ENCODE measurements around the gene RPSA.
"Not testable (repeated sequence)": the region's sequence is repeated elsewhere in the genome, so short reads cannot be mapped to it uniquely, and the experiment has no call there.

Gene RPSA

GRCh38 chr3:39388741-39389248 lies 17.7 kb upstream of the RPSA start:
- no peak for DNase-seq (ENCODE audit: low read depth)

- DNase-seq (ENCODE audit: low read depth), result no peak
These were observed 16.3 kb upstream of the RPSA start for GRCh38 chr3:39390181-39390580.

- no peak for DNase-seq (ENCODE audit: low read depth)
These were observed 9.8 kb upstream of the RPSA start for GRCh38 chr3:39396690-39397089.

- no peak for DNase-seq (ENCODE audit: low read depth)
These were observed 7.8 kb upstream of the RPSA start for GRCh38 chr3:39398700-39399099.

GRCh38 chr3:39401983-39402382 lies 4.5 kb upstream of the RPSA start:
- peak; percentile 61 for DNase-seq (ENCODE audit: low read depth)

DNA sequence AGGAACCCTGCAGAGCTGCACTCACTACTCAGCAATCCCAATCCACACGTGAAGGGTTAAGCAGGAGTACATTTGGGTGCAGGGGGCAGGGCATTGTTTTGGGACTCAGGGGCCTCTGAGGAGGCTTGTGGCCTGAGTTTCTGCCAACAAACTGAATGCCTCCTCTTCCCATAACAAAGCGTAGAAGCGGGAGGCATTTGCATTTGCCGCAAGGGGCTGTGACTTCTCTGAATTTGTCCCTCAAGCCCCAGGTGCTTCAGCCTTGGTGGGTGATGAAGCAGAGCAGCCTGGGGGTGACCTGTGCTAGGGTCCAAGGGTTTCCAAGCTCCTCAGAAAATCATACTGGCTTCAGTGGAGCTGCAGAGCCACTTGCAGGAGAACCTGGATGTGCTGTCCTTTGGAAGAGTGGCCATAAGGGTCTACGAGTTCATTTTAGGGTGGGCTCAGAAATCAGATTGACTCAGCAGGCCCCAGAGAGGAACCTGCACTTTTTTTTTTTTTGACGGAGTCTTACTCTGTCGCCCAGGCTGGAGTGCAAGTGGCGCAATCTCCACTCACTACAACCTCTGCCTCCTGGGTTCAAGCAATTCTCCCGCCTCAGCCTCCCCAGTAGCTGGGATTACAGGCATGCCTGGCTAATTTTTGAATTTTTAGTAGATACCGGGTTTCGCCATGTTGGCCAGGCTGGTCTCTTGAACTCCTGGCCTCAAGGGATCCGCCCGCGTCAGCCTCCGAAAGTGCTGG lies 1.4 kb upstream of the RPSA start:
- no peak for DNase-seq (ENCODE audit: low read depth)

DNA sequence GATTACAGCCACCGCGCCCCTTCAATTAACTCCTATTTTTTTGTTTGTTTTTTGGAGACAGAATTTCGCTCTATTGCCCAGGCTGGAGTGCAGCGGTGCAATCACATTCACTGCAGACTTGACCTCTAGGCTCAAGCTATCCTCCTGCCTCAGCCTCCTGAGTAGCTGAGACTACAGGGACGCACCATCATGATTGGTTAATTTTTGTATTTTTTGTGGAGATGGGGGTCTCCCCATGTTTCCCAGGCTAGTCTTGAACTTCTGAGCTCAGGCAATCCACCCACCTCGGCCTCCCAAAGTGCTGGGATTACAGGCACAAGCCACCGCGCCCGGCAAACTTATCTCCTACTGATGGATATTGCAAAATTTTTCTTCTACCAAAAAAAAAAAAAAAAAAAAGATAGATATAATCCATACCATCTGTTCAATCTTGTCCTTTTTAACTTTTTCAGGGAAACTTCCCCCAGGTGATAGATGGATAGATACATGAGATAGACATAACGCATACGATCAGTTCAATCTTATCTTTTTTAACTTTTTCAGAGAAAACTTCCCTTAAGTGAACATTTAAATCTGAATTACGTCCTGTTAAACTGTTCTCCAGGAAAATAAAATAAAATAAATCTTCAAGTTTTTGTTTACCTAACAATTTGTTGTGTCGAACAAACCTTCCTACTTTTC lies 693 bp upstream of the RPSA start:
- DNase-seq (ENCODE audit: low read depth), result no peak

- peak; percentile 38 for DNase-seq (ENCODE audit: low read depth)
These were observed 724 bp downstream of the RPSA start for GRCh38 chr3:39407259-39407629.

DNA sequence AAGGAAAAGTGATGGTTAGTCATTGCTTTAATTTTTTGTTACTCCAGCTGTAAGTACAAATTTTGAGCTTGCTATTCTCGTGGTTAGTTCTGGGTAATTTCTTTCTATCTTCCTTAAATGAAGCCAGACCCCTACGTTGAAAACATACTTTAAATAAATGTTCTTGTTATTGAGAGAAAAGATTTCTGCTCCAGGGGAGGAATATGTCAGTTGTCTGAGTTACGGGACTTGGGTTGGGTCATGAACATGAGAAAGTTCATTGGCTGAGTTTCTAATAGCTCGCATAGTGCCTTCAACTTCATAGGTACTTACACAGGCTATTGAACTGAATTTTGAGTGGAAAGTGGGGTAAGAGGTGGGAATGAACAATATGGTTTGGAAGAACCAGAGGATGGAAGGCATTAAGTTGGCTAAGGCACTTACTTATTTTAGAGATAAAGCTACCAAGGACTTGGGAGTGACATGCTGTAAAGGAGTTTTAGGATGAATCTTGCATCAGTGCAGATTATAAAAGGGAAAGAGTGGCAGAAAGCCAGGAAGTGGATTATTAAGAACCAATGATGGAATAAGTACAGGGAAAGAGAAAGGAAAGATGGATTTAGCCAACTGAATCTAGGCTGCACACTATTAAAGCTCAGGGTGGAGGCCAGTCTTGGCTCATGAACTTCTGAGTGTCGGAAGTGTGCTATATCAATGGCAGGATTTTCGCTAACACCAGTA lies 1.4 kb downstream of the RPSA start:
- peak; percentile 35 for DNase-seq (ENCODE audit: low read depth)

GRCh38 chr3:39408493-39409372 lies 2.2 kb downstream of the RPSA start:
- DNase-seq (ENCODE audit: low read depth), result no peak

DNA sequence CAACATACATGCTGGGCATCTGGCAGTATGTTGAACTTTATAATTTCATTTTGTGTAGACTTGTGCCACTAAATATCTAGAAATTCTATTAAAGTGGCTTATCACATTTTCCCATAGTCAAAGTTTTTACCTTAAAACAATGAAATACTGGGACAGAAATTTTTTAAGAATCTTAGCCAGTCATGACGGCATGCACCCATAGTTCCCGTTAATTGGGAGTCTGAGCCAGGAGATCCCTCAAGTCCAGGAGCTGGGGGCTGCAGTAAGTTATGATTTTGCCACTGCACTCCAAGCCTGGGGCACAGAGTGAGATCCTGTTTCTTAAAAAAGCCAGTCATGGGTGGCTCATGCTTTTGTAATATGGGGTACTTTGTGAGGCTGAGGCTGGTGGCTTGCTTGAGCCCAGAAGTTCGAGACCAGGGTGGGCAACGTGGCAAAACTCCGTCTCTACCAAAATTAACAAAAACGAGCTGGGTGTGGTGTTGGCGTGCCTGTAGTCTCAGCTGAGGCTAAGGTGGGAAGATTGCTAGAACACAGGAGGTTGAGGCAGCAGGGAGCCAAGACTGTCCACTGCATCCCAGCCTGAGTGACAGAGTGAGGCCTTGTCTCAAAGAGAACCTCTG lies 3.1 kb downstream of the RPSA start:
- DNase-seq (ENCODE audit: low read depth), result no peak

DNA sequence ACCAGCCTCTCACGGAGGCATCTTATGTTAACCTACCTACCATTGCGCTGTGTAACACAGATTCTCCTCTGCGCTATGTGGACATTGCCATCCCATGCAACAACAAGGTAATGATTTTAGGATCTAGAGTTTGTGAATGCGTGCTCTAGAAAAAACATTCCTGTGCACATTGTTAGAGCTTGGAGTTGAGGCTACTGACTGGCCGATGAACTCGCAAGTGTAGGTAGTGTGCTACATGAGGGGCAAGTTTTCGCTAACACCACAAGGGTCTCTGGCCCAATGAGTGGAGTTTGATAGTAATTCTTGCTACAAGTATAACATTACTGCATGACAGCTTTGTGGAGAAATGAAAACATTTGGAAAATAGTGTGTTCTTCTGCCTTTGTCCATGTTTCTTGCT lies 4.4 kb downstream of the RPSA start:
- no peak for DNase-seq (ENCODE audit: low read depth)

DNA sequence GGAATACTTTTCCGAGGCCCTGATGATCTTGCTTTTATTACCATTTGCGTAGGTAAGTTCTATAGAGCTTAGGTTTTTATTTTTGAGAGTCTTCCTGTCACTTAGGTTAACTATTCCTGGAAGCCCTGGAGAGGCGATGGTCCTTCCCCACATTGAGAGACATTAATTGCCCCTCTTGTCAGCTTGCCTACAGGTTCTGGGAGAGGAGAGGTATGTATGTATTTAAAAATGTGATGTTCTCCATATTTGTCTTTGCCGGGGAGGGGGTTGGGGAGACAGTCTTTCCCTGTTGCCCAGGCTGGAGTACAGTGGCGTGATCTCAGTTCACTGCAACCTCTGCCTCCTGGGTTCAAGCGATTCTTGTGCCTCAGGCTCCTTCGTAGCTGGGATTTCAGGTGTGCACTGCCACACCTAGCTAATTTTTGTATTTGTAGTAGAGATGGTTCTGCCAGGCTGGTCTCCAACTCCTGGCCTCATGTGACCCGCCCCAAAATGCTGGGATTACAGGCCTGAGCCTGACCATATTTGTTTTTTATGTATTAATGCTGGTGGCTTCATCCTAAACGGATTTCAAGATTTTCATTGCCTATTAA lies 6.2 kb downstream of the RPSA start:
- DNase-seq (ENCODE audit: low read depth), result no peak

DNA sequence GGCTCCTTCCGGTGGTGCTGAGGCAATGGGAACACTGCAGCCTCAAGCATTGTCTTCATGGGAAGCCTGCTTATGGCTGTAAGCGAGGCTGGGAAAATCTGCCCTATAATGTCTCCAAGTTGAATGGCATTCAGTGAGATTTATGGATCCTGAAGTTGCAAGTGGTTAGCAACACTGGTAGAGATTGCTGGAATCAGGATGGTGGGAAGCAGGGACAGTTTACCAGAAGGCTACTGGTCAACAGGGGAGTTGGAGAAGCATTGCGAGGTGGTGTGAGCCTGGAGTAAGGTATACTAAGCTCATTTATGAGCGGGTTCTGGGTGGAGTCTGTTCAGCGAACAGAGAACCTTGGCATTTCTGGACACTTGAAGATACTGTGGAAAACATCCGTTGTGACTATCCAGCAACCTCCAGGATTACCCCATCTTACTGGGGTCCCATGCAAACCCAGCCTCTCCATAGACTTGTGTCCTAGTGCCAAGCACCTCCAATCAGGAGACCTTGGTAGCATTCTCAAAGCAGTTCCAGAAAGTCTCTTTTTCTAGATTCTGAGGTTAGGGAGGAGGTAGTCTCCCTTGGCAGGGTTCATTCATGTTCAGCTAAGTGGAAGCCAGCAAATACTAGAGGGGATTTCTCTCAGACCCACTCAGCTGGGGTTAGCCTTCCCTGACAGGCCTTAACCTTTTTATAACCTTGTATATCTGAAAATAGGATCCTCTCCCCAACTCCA lies 7.3 kb downstream of the RPSA start:
- DNase-seq (ENCODE audit: low read depth), result no peak

DNA sequence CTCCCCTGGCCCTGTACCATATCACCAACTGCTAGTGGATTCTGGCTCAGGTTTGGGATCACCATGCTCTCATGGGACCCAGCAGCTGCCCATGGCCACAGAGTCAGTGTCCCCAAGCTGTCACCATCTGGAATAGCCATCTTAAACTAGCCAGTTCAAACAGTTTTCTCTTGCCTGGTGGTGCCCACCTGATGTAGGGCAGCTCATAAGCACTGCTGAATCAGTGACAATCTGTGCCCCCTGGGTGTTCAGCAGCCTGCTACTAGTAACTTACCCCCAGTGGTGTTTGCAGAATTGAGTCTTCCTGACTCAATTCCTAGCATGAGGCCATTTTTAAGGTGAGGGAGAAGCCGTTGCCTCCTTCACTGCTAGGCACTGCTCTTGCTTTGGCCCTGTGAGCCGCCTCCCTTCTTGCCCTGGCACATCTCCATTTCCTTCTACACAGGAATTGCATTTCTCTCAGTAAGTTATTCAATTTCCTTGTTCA lies 7.9 kb downstream of the RPSA start:
- no peak for DNase-seq (ENCODE audit: low read depth)

DNA sequence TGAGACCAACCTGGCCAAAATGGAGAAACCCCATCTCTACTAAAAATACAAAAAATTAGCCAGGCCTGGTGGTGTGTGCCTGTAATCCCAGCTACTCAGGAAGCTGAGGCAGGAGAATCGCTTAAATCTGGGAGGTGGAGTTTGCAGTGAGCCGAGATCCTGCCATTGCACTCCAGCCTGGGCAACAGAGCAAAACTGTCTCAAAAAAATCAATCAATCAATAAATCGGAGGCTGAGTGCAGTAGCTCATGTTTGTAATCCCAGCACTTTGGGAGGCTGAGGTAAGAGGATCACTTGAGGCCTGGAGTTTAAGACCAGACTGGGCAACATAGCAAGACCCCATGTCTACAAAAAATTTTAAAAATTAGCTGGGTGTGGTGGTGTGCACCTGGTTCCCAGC lies 8.8 kb downstream of the RPSA start:
- not testable (repeated sequence) for DNase-seq (ENCODE audit: low read depth)

GRCh38 chr3:39415983-39416382 lies 9.5 kb downstream of the RPSA start:
- no peak for DNase-seq (ENCODE audit: low read depth)

DNA sequence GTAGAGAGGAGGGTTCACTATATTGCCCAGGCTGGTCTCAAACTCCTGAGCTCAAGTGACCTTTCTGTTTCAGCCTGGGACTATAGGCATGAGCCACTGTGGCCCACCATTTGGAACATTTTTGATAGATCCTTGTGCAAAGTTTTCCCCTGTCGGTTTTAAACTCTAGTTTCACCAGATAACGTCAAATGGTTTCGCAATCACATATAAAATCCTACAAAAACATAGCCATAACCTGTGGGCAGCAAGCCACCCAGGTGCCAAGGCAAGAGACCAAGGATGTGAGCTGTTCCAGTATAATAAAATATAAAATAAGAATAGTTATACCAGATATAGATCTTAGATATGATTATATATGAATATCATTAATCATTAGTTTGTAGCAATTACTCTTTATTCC lies 10.5 kb downstream of the RPSA start:
- DNase-seq (ENCODE audit: low read depth), result not testable (repeated sequence)

GRCh38 chr3:39418556-39419225 lies 12.2 kb downstream of the RPSA start:
- not testable (repeated sequence) for DNase-seq (ENCODE audit: low read depth)
